Measurements from ENCODE around the gene VAMP5. TPM values are rescaled to one million over a fixed set of nuclear protein-coding genes. Genes with fewer than 3 reads are reported as not detected.
A peak's percentile ranks its signal among the peaks of the same experiment; 100 is the strongest.

VAMP5 gene
- total RNA-seq, 6 donors from 2014 or later: 20.5 to 105 (median 44.0) TPM

DNA sequence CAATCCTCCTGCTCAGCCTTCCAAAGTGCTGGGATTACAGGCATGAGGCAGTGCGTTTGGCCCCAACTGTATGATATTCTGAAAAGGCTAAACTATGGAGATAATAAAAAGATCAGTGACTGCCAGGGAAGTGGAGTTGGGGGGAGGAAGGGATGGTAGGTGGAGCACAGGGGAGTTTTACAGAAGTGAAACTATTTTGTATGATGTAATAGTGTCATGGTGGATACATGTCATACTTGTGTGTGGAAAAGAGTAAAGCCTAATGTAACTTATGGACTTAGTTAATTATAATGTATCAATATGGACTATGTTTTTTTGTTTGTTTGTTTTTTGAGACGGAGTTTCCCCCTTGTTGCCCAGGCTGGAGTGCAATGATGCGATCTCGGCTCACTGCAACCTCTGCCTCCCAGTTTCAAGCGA lies 20.1 kb upstream of the VAMP5 start:
- ATAC-seq (ENCODE audit: low FRiP score in 2 of 2) (peak in 1 of 2 donors; percentile 22), DNase-seq (no peak)
- WGBS, 2 donors: 91% methylated on average over 5 of the region's 5 CpGs
- Histone ChIP-seq H3K9me3 (no peaks in the 10 kb centered on the region), H3K4me3 (no peak overlapping the region), H3K4me1 (peaks cover 15 to 24% (median 21%) of the 10 kb centered on the region in 4 donors), H3K36me3 (no peaks in the 10 kb centered on the region), H3K27me3 (no peaks in the 10 kb centered on the region), H3K27ac (peak overlapping the region in 2 of 4 donors; percentile 21 to 25)
- TF ChIP-seq, protein P1, sequence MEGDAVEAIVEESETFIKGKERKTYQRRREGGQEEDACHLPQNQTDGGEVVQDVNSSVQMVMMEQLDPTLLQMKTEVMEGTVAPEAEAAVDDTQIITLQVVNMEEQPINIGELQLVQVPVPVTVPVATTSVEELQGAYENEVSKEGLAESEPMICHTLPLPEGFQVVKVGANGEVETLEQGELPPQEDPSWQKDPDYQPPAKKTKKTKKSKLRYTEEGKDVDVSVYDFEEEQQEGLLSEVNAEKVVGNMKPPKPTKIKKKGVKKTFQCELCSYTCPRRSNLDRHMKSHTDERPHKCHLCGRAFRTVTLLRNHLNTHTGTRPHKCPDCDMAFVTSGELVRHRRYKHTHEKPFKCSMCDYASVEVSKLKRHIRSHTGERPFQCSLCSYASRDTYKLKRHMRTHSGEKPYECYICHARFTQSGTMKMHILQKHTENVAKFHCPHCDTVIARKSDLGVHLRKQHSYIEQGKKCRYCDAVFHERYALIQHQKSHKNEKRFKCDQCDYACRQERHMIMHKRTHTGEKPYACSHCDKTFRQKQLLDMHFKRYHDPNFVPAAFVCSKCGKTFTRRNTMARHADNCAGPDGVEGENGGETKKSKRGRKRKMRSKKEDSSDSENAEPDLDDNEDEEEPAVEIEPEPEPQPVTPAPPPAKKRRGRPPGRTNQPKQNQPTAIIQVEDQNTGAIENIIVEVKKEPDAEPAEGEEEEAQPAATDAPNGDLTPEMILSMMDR (IDR thresholded peaks at IDR 0.05): no peak
- TF ChIP-seq POLR2AphosphoS5 (IDR thresholded peaks at IDR 0.05) (no peak), POLR2A (IDR thresholded peaks at IDR 0.05) (no peak), EP300 (IDR thresholded peaks at IDR 0.05) (no peak)

DNA sequence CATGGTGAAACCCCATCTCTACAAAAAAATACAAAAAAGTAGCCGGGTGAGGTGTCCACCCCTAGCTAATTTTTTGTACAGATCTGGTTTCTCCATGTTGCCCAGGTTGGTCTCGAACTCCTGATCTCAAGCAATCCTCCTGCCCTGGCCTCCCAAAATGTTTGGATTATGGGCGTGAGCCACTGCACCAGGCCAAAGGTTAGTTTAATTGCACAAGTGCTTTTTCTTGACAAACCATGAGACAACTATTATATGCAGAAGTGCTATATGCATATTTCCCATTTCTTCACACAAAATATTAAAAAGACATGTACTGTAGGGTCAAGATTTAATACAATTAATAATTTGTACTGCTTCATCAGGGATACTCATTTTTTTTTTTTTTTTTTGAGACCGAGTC lies 18.0 kb upstream of the VAMP5 start:
- Histone ChIP-seq H3K27me3 (no peaks in the 10 kb centered on the region), H3K4me1 (peaks cover 0 to 6% (median 5%) of the 10 kb centered on the region in 4 donors), H3K36me3 (no peaks in the 10 kb centered on the region), H3K27ac (no peak overlapping the region), H3K9me3 (no peaks in the 10 kb centered on the region), H3K4me3 (no peak overlapping the region)
- TF ChIP-seq POLR2AphosphoS5 (IDR thresholded peaks at IDR 0.05): no peak
- TF ChIP-seq POLR2A (IDR thresholded peaks at IDR 0.05): no peak
- TF ChIP-seq, protein P1 (IDR thresholded peaks at IDR 0.05): no peak
- no peak for TF ChIP-seq EP300 (IDR thresholded peaks at IDR 0.05)
- no peak for ATAC-seq (ENCODE audit: low FRiP score in 2 of 2)
- 84 to 89% methylated on average over 4 of the region's 4 CpGs for WGBS, 2 donors
- DNase-seq: no peak

DNA sequence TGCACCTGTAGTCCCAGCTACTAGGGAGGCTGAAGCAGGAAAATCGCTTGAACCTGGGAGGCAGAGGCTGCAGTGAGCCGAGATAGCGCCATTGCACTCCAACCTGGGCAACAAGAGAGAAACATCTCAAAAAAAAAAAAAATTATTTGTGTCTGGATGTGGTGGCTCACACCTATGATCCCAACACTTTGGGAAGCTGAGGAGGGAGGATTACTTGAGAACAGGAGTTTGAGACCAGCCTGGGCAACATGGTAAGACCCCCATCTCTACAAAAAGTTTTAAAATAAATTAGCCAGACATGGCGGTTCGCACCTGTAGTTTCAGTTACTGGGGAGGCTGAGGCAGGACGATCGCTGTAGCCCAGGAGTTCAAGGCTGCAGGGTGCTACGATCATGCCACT lies 8.5 kb upstream of the VAMP5 start:
- peaks cover 38 to 53% (median 48%) of the 10 kb centered on the region in 4 donors for H3K4me1 ChIP-seq
- no peak for ATAC-seq (ENCODE audit: low FRiP score in 2 of 2)

DNA sequence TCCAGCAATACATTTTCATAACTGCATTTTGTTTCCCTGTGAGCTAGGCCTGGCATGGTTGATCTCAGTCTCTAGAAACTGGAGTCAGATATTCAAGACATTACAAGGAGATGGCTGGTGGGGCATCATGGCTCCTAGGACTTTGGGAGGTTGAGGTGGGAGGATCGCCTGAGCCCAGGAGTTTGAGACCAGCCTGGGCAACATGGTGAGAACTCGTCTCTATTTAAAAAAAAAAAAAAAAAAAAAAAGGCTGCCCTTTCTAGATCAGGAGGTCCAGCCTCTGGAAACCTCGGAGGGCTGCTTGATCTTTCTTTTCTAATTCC lies 7.2 kb upstream of the VAMP5 start:
- TF ChIP-seq POLR2AphosphoS5 (IDR thresholded peaks at IDR 0.05): no peak
- no peak for TF ChIP-seq POLR2A (IDR thresholded peaks at IDR 0.05)
- no peak for TF ChIP-seq EP300 (IDR thresholded peaks at IDR 0.05)
- TF ChIP-seq, protein P1 (IDR thresholded peaks at IDR 0.05): no peak
- no peaks in the 10 kb centered on the region for H3K9me3 ChIP-seq
- peaks cover 0 to 15% (median 7%) of the 10 kb centered on the region in 4 donors for H3K36me3 ChIP-seq
- H3K4me1 ChIP-seq: peaks cover 38 to 66% (median 56%) of the 10 kb centered on the region in 4 donors
- H3K4me3 ChIP-seq: peak overlapping the region in 3 of 4 donors; percentile 49 to 60 (median 60)
- H3K27me3 ChIP-seq: no peaks in the 10 kb centered on the region
- no peak for DNase-seq
- peak overlapping the region; percentile 90 to 97 (median 96) for H3K27ac ChIP-seq
- no peak for ATAC-seq (ENCODE audit: low FRiP score in 2 of 2)
- 31 to 35% methylated on average over 3 of the region's 3 CpGs for WGBS, 2 donors

More for the DNA sequence above, 8.5 kb upstream of the VAMP5 start:
- no peak for TF ChIP-seq POLR2AphosphoS5 (IDR thresholded peaks at IDR 0.05)
- TF ChIP-seq, protein P1 (IDR thresholded peaks at IDR 0.05): no peak
- TF ChIP-seq POLR2A (IDR thresholded peaks at IDR 0.05): no peak
- no peak for TF ChIP-seq EP300 (IDR thresholded peaks at IDR 0.05)
- Histone ChIP-seq H3K36me3 (peaks cover 0 to 3% (median 0%) of the 10 kb centered on the region in 4 donors), H3K9me3 (no peaks in the 10 kb centered on the region), H3K27me3 (no peaks in the 10 kb centered on the region), H3K27ac (peak overlapping the region; percentile 8 to 97 (median 62)), H3K4me3 (no peak overlapping the region)
- DNase-seq: no peak
- WGBS, 2 donors: 70 to 78% methylated on average over 8 of the region's 8 CpGs
